Stimulated activated CD8-positive, alpha-beta memory T cell treated with anti-CD3 and anti-CD28 coated beads, Interleukin-15, amount 100 ng/mL, for 1 hour (primary cell): ENCODE measurements around the gene MEF2D.

Source experiments
- DNase-seq: peaks from one replicate; pipeline ENCODE4 v3.0.0-alpha.2; 2020; ENCODE audit warnings: low read depth

MEF2D gene

DNA sequence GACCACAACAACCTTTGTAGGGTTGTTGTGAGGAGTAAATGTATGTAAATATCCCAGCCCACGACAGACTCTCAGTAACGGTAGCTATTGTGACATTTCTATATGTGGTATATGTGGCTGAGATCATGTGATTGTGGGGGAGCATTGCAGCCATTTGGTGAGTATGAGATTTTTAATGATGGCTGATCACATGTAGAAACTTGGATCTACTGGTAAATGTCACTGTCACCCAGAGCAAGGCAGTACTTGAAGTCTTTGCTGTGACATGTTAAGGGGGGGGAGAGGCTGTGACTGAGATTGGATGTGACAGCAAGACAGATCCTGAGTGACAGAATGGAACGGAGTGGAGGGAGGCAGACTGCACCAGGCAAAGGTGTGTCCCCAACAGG, 23.9 kb upstream of the MEF2D start:
- DNase-seq = no peak

DNA sequence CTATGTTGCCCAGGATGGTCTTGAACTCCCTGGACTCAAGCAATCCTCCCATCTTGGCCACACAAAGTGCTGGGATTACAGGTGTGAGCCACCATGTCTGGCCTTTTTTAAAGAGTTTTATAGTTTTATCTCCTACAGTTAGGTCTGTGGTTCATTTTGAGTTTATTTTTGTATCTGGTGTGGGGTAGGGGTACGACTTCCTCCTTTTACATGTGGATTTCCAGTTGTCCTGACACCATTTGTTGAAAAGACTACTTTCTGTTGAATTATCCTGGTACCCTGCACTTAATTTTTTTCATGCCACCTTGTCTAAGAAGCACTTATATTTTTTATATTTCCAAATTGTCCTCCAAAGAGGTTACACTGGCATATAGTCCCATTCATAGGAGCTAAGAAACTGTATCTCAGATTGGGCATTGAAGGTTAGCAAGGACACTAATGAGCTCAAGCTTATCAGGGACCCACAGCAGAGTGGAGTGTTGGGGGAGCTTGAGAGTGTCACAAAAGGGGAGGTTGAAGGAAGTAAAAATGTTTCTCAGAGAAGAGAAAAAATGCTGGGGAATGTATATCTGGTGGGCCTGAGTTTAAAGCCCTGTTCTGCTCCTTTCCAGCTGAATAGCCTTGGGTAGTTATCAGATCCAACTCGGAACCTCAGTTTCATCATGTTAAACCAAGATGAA, 23.4 kb upstream of the MEF2D start:
- no peak for DNase-seq

DNA sequence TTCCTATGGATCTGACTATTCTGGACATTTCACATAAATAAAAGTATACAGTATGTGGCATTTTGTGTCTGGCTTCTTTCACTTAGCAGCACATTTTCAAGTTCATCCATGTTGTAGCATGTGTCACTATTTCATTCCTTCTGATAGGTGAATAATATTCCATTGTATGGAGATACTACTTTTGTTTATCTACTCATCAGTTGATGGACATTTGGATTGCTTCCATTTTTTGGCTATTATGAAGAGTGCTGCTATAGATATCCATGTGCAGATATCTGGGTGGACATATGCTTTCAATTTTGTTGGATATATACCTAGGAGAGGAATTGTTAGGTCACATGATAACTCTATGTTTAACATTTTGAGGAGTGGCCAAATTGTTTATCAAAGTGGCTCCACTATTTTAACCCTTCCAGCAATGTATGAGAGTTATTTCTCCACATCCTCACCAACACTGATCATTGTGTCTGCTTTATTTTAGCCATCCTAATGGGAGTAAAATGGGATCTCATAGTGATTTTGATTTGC, 21.9 kb upstream of the MEF2D start:
- no peak for DNase-seq

- DNase-seq = no peak
Observed at GRCh38 chr1:156517748-156518147, 17.2 kb upstream of the MEF2D start.

GRCh38 chr1:156516821-156517220, 16.2 kb upstream of the MEF2D start:
- no peak for DNase-seq

DNA sequence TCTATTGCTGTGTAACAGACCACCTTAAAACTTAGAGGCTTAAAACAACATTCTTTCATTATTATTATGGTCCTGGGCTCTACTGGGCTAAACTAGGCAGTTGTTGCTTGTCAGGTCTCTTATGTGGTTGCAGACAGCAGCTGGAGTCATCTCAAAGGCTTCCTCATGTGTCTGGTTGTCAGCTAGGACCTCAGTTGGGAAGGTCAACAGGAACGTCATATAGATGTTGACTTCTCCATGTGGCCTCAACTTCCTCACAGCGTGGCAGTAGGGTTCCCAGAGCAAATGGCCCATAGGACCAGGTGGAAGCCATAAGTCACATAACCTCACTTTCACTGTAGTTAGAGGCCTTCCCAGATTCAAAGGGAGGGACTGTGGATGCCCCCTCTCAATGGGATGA, 15.4 kb upstream of the MEF2D start:
- DNase-seq = no peak

GRCh38 chr1:156513185-156513584, 12.6 kb upstream of the MEF2D start:
- DNase-seq = no peak

GRCh38 chr1:156511644-156512043, 11.1 kb upstream of the MEF2D start:
- no peak for DNase-seq

- DNase-seq = no peak
Observed at GRCh38 chr1:156510709-156511108, 10.1 kb upstream of the MEF2D start.

GRCh38 chr1:156509424-156510034, 9.0 kb upstream of the MEF2D start:
- no peak for DNase-seq

DNA sequence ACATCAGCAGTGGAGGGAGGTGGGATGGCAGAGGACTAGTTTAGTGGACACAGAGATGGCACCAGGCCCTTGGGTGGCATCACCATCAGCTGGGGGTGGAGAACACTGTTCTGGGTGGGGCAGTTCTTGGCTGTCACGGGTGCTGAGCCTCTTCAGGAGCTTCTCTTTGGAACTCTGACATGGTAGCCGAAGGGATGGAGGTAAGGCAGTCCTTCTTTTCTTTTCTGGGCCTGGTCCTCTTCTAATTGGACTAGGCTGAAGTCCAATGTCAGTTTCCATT, 8.3 kb upstream of the MEF2D start:
- DNase-seq = no peak

DNA sequence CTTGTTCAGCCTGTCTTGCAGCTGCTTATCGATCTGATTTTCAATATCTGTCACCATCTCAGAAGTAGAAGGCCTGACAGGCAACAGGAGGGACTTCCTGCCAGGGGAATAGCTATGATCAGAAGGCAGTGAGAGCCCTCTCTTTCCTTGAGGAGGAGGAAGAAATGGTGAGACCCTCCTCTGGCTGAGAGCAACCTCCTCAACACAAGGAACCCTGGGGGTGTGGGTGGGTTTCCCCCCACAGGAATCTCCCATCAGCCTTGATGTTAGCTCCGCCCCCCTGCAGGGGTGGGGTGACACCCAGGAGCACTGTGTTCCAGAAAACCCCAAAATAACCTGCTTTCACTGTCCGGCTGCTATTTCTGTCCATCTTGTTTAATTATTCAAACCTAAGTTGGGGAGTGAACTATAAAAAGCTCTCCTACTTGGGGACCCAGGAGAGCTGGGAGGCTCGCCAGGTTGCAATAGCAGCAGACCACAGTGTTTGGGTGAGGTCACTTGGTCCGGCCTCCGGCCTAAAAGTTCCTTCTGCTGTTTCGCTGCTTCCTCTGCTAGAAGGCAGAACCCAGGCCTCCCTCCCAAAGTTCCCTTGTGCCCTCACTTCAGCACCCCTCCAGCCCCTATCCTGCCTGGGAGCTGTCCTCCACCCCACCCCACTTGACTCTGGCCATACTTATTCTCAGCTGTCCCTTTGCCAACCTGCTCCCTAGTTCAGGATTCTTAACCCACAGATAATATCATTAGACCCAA, 7.8 kb upstream of the MEF2D start:
- DNase-seq = no peak

DNA sequence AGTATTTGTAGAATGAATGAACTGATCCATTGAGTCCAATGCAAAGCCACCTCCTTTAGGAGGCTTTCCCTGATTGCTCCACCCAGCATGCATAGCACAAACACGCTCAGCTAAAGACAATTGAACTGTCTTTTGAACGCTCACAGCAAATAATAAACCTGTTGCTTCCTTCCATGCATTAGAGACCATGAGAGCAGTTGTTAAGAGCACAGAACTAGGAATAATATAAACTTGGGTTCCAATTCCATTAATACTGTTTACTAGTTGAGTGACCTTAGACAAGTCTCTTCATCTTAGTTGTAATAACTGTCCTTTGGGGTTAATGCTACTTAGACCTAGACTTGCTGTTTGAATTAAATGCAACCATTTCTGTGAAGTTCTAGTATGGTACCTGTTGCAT, 5.9 kb upstream of the MEF2D start:
- no peak for DNase-seq

DNA sequence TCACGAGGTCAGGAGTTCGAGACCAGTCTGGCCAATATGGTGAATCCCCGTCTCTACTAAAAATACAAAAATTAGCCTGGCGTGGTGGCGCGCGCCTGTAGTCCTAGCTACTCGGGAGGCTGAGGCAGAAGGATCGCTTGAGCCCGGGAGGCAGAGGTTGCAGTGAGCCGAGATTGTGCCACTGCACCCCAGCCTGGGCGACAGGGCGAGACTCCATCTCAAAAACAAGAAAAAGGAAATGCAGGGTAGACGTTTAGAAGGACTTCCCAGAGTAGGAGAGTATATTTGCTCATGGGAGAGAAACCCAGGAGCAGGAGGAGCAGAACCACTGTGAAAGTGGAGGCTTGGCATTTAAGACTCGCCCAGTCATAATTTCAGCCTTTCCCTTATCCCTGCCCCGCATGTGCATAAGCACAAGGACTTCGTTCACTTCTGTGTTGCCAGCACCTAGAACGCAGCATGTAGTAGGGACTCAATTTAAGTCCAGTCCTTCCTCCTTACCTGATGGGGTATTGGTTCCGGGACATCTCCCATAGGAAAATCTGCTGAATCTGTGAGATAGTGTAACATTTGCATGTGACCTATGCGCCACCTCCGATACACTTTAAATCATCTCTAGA, 5.2 kb upstream of the MEF2D start:
- no peak for DNase-seq

DNA sequence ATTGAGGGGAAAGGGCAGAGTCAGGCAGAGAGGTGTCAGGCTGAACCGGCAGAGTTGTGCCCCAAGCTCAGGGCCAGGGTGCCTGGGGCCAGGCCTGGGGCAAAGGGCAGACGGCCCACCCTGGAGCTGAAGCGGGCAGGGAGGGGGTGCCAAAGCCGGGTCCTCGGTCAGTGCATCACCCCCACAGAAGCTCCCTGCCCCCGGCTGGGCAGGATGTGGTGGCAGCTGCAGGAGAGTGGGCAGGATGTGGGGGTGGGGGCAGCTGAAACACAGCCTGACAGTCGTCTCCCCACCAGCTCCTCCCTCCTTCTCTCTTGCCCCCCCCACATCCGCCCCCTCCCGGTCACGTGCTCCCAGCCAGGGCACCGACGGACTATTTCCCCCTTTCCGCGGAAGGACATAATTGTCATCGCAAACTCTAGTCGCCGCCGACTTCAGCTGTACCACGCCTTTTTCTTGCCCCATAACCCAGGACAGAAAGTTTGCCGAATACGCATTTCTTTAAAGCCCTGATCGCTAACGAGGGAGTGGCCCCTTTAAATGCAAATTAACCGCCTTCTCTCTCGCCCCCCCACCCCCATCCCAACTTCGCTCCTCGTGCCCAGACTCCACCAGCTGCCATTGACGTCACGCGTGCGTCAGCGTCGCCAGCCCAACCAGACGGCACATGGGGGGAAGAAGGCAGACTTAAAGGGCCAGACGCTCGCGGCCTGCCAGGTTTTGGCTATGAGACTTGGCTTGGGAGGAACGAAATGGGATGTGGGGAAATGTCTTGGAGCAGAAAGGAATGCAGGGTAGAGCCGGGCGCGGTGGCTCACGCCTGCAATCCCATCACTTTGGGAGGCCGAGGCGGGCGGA, 4.5 kb upstream of the MEF2D start:
- DNase-seq = peak; percentile 97

GRCh38 chr1:156504438-156504813, 3.9 kb upstream of the MEF2D start:
- no peak for DNase-seq

GRCh38 chr1:156503698-156504437, 3.3 kb upstream of the MEF2D start:
- no peak for DNase-seq

DNA sequence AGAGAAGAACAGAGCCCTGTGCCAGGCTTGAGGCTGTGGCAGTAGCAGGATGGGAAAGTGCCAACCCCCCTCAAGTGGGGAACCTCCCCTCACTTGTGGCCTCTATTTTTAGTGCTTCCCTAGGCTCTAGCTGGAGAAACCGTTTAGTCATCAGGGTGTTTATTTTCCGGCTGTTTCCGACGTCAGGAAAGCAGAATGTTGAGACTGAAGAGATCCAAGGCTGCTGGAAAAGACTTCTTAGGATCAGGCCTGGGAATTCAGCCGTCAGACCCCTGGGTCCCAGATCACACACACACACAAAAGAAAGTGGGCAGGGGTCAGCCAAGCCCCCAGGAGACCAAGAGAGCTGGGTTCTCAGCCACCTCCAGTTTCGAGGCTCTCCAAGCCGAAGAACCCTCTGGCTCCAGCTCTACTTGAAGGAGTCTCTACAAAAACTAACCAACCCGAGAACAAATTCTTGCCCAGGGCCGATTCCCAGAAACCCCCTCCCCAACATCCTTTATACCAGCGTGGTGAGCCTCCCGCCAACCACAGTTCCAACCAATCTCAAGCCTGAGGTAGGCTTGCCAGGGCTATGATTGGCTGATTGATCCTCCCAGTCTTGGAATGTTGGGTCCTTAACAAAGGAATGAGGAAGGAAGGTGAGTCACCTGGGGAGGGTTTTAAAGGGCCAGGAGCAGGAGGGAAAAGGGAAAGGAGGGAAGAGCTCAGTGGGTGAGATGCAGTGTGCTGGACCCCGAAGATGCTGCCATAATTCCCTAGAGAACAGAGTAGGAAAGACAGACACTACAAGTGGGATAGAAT, 2.5 kb upstream of the MEF2D start:
- no peak for DNase-seq

DNA sequence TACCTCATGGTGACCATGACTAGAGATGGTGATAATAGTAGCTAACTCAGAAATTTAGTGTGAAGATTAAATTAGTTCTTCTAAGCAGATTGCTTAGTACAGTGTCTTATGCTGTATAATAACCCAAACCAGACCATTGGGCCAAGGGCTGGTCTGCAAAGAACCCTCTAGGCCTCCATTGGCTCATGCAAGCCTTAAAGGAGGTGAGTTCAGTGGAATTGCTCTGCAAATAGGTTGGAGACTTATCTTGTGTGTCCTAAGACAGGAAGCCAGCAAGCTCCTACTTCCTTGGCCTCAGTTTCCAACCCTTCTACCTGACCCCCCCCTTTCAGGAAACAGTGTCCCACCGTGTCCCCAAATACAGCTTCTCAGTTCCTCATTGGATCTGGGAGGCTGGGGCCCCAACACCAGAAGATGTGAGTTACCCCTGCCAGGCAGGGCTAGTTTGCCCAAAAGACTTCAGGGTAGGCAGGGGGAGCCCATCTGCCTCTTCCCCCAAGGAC, 1.9 kb upstream of the MEF2D start:
- DNase-seq = no peak

DNA sequence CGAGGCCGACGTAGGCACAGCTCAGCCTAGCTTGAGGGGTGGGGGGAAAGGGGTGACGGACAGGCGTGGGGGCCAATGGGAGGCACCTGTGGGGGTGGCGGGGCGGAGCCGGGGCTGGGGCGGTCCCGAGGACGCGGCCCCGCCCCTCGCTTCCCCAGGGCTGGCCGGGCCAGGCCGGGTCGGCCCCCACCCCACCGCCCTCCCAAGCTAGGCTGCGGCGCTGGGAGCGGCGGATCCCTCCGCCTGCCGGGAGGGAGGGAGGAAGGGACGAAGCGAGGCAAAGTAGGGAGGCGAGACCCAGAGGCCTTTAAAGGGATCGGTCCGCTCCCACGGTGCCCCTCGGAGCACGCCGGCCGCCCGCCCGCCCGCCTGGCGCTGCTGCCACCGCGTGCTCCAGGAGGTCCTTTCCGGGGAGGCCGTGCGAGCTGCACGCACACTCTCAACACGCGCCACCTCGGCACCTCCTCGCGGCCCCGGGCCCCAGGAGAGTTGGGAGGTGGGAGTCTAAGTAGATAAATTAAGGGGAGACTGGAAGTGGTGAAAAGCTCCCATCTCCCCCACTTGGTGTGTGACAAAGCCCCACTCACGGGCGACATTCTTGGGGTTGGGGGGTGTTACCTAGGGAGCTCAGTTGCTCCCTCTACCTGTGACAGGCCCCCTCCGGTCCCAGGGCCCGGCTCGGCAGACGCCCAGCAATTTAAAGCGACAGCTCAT, 375 bp upstream of the MEF2D start:
- DNase-seq = peak; percentile 88
